Subcutaneous abdominal adipose tissue (tissue), 5 donors: ENCODE data around the gene RAB4A.
"Not testable (repeated sequence)": the region's sequence is repeated elsewhere in the genome, so short reads cannot be mapped to it uniquely, and the experiment has no call there.

Experiments
- H3K27ac ChIP-seq: one replicate; pipeline ENCODE4 v1.7.0; 2013; ENCODE audit warnings: low read depth, mild to moderate bottlenecking, inconsistent platforms, low read length, moderate library complexity
- H3K27me3 ChIP-seq, 5 donors: one replicate each; pipeline ENCODE4 v1.7.0; 2013; ENCODE audit warnings: low read length in 5 of 5, inconsistent platforms in 1 of 5; ENCODE audit not compliant: control insufficient read depth in 5 of 5, insufficient read depth in 4 of 5
- H3K36me3 ChIP-seq, 5 donors: one replicate each; pipeline ENCODE4 v1.7.0; 2013; ENCODE audit warnings: low read length in 5 of 5; ENCODE audit not compliant: control insufficient read depth in 5 of 5, insufficient read depth in 5 of 5
- H3K4me1 ChIP-seq, 5 donors: one replicate each; pipeline ENCODE4 v1.7.0; 2013; ENCODE audit warnings: low read length in 5 of 5, mild to moderate bottlenecking in 3 of 5, moderate library complexity in 1 of 5; ENCODE audit not compliant: control insufficient read depth in 5 of 5, insufficient read depth in 5 of 5
- H3K4me3 ChIP-seq, 5 donors: one replicate each; pipeline ENCODE4 v1.7.0; 2013; ENCODE audit warnings: low read length in 5 of 5, low read depth in 1 of 5
- H3K9ac ChIP-seq, 5 donors: one replicate each; pipeline ENCODE4 v1.7.0; 2013; ENCODE audit warnings: low read length in 5 of 5, mild to moderate bottlenecking in 4 of 5, moderate library complexity in 3 of 5
- H3K9me3 ChIP-seq, 5 donors: one replicate each; pipeline ENCODE4 v1.7.0; 2013; ENCODE audit warnings: low read length in 5 of 5; ENCODE audit not compliant: control insufficient read depth in 5 of 5
- donor health status: healthy.
- donor health status: healthy.
- donor health status: healthy.
- donor health status: healthy.
- donor health status: healthy.

The RAB4A gene

DNA sequence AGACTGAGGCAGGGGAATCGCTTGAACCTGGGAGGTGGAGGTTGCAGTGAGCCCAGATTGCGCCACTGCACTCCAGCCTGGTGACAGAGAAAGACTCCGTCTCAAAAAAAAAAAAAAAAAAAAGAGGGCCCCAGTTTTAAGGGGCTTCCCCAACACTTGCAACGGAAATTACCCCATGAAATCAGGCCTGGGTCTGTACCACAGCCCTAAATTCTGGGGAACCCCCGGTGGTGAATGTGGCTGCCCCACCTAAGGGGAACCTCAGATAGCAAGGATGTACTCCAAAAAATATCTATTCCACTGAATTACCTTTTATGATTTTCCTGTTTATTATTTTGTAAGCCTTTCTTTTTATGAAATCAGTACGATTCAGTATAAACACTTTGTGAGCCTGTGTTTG is 56.9 kb downstream of the RAB4A start:
- H3K4me3 ChIP-seq, H3K27ac ChIP-seq, H3K4me1 ChIP-seq, H3K9ac ChIP-seq, H3K27me3 ChIP-seq, H3K9me3 ChIP-seq: not testable (repeated sequence)
- peaks cover 10 to 28% (median 21%) of the 10 kb centered on the region in 5 donors for H3K36me3 ChIP-seq

DNA sequence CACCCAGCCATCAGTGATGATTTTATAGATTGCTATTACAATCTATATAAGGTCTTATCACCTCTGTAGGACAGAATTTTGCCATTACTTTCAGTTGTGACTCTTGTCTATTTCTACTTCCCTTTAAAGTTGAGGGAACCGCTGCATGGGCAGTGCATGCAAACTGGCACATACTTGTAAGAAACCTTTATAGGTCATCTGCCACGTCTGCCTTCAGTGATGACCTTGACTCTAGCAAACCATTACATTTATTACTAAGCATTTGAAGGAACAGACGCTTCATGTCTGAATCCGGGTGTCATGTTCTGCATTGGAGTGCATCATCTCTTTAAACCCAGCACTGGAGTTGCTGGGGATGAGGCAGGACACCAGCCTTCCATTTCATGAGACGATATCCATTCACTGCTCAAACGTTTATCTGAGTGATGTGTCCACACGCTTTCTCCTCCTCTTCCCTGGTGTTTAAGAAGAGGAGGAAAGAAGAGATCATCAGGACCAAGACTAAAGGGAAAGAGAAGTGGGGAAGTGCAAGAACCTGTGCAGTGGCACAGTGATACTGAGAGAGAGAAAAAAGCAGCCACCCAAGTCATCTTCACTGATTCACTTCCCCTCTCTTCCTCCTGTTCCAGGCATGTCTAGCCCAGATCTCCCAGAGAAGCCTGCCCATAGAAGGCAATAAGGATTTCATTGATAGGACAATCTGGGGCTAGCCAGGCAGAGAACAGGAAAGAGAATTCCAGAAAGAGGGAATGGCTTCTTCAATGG is 57.9 kb downstream of the RAB4A start:
- H3K4me1 ChIP-seq: no peaks in the 10 kb centered on the region
- H3K36me3 ChIP-seq: peaks cover 8 to 21% (median 12%) of the 10 kb centered on the region in 5 donors
- no peak overlapping the region for H3K27ac ChIP-seq
- no peaks in the 10 kb centered on the region for H3K9me3 ChIP-seq
- no peak overlapping the region for H3K4me3 ChIP-seq
- H3K9ac ChIP-seq: no peak overlapping the region
- H3K27me3 ChIP-seq: no peaks in the 10 kb centered on the region

DNA sequence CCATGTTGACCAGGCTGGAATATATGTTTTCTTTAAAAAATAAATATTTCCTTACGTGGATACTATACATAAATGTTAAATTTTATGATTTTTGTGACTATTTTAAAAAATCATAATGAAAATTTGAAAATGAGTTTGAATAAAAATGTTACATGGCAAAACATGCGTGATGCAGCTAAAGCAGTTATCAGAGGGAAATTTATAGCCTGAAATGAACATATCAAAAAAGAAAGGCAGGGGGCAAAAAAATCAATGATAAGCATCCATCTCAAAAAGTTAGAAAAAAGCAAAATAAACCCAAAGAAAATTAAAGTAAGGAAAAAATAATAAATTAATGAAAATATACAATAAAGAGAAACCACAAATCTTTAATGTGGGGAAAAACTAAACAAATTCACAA is 63.4 kb downstream of the RAB4A start:
- Histone ChIP-seq H3K27ac (no peak overlapping the region), H3K27me3 (no peaks in the 10 kb centered on the region), H3K9ac (no peak overlapping the region), H3K4me1 (no peaks in the 10 kb centered on the region), H3K9me3 (peaks cover 0 to 5% (median 0%) of the 10 kb centered on the region in 5 donors), H3K4me3 (no peak overlapping the region), H3K36me3 (peaks cover 0 to 2% (median 0%) of the 10 kb centered on the region in 5 donors)

DNA sequence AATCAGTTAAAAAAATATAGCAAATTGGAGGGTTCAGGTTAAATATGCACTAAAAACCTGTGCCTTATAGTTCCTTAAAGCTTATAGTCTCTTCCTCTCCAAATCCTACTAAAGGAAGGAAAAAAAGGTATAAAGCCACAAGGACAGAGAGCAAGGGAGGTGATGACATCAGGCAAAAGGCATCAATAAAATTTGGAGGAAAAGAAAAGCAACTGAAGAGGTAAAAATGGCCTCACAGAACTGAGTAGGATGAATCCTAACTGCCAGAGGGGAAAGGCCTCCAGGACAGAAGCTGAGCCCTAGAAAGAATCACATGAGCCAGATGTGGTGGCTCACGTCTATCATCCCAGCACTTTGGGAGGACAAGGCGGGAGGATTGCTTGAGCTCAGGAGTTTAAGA is 63.8 kb downstream of the RAB4A start:
- Histone ChIP-seq H3K27ac (no peak overlapping the region), H3K9ac (no peak overlapping the region), H3K27me3 (no peaks in the 10 kb centered on the region), H3K4me3 (no peak overlapping the region), H3K4me1 (peaks cover 0 to 3% (median 0%) of the 10 kb centered on the region in 5 donors), H3K9me3 (peaks cover 0 to 5% (median 0%) of the 10 kb centered on the region in 5 donors), H3K36me3 (peaks cover 0 to 2% (median 0%) of the 10 kb centered on the region in 5 donors)

DNA sequence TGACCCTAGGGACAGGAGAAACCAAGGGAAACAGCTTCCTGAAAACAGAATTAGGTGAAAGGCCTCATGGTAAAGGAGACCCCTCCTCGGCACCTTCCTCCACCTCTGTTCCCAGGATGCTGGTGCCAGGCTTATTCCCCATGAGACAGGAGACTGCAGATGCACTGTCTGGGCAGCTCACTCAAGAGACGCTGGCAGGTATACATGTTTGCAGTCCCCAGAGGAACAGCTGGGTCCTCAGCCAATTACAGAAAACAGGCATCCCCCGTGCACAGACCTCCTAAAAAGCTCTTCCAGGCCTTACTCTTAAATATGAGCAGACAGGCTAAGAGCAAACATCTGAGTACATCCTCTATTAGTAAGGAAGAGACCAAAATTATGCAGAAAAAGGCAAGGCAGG is 65.4 kb downstream of the RAB4A start:
- Histone ChIP-seq H3K4me3 (no peak overlapping the region), H3K4me1 (peaks cover 0 to 5% (median 4%) of the 10 kb centered on the region in 5 donors), H3K27ac (no peak overlapping the region), H3K9ac (no peak overlapping the region), H3K36me3 (no peaks in the 10 kb centered on the region), H3K9me3 (peaks cover 0 to 5% (median 0%) of the 10 kb centered on the region in 5 donors), H3K27me3 (no peaks in the 10 kb centered on the region)

DNA sequence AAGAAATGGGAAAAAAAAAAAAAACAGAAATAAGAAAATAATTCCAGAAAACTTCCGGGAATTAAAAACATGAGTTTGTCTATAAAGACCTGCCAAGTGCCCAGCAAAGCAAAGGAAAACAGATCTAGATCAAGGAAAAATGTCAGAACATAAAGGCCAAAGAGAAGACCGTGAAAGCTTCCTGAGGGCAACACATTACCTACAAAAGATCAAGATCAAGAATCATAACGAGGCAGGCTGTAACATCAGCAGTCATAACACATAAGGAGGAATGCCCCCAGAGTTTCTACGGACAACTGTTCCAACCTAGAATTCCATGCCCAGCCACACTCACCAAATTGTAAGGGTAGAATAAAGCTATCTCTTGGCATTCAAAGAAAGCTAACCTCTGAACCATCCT is 68.2 kb downstream of the RAB4A start:
- Histone ChIP-seq H3K4me3 (no peak overlapping the region), H3K27me3 (no peaks in the 10 kb centered on the region), H3K27ac (no peak overlapping the region), H3K4me1 (peaks cover 0 to 22% (median 19%) of the 10 kb centered on the region in 5 donors), H3K9ac (no peak overlapping the region), H3K36me3 (no peaks in the 10 kb centered on the region), H3K9me3 (peaks cover 0 to 5% (median 0%) of the 10 kb centered on the region in 5 donors)

DNA sequence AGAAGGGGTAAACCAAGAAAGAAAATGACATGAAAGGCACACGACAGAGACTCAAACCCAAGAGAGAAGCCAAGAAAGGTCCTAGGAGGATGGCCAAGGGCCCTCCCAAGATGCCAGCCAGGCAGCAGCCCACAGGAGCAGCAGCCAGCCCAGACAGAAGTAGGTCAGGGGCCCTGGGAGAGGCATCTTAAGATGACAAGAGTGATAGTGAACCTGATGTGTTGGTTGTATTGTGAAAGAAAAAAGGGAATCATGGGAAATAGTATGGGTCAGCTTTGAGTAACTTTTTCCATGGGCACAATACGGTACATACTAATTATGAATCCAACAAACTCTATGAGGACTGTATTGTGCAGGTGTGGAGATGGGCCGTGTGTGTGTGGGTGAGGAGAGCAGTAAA is 68.6 kb downstream of the RAB4A start:
- Histone ChIP-seq H3K9me3 (peaks cover 0 to 3% (median 0%) of the 10 kb centered on the region in 5 donors), H3K27me3 (no peaks in the 10 kb centered on the region), H3K9ac (no peak overlapping the region), H3K27ac (no peak overlapping the region), H3K36me3 (no peaks in the 10 kb centered on the region), H3K4me3 (no peak overlapping the region), H3K4me1 (peaks cover 0 to 22% (median 21%) of the 10 kb centered on the region in 5 donors)

DNA sequence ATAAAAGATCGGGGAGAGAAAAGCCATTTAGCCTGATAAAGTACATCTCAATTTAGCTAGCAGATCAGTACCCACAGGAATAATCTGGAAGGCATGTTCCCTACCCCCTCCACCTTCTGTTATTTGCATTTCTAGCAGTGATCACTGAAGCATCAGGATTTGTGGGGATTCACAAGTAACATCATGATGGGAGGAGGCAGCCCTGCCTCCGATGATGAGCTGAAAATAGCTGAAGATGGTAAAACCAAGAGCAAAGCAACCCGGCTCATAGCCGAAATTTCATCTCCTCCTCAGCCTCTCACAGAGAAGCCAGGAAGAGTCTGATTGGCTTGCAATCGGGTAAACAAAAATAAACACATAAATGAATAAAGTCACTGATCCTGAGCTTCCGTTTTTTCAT is 69.6 kb downstream of the RAB4A start:
- Histone ChIP-seq H3K36me3 (no peaks in the 10 kb centered on the region), H3K27me3 (no peaks in the 10 kb centered on the region), H3K27ac (no peak overlapping the region), H3K4me1 (peaks cover 0 to 22% (median 21%) of the 10 kb centered on the region in 5 donors), H3K4me3 (no peak overlapping the region), H3K9me3 (no peaks in the 10 kb centered on the region), H3K9ac (no peak overlapping the region)

DNA sequence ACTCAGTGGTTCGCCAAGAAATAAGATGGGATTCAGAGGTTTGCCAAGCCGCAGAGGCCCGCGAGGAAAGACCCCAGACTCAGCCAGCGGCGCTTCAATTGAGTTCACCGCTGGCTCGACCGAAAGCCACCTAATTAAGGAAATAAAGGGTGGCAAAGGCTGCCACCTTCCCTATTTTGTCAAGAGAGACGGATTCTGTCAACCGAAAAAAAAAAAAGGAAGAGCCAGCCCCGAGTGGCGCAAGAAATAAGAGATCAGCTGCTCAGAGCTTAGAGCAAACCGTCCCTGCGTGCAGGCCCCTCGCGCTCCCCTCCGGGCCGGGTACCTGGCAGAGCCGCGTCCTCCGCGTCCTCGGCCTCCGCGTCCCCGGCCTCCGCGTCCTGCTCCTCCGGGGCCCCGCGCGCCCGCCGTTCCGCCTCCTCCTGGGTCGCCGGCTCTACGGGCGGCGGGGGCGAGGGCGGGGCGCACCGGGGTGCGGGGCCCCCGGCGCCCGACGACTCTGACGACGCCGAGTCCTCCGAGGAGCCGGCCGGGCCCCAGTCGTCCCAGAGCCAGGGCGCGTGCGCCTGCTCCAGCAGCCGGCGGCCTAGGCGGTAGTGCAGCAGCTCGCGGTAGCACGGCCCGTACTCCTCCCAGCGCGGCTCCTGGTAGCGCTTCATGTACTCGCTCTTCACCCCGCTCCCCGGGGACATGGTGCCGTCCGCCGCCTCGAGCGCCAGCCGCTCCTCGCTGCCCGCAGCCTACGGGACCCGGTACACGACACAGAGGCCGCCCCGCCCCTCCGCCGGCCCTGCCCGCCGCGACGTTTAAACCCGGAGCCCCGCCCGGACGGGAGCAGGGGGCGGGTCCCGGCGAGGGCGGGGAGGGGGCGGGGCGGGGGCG is 71.1 kb downstream of the RAB4A start:
- Histone ChIP-seq H3K4me1 (peaks cover 0 to 22% (median 21%) of the 10 kb centered on the region in 5 donors), H3K27ac (no peak overlapping the region), H3K9me3 (no peaks in the 10 kb centered on the region), H3K9ac (peak overlapping the region in 3 of 5 donors; percentile 62 to 74 (median 66)), H3K36me3 (no peaks in the 10 kb centered on the region), H3K27me3 (peaks cover 0 to 8% (median 3%) of the 10 kb centered on the region in 5 donors), H3K4me3 (peak overlapping the region; percentile 77 to 92 (median 82))
